IPS DF 4.7 (cell line): Measurements from ENCODE around the gene MFSD6.
"Not testable (repeated sequence)": the region's sequence is repeated elsewhere in the genome, so short reads cannot be mapped to it uniquely, and the experiment has no call there.

Source experiments
- DNase-seq: peaks from one replicate; pipeline ENCODE4 v3.0.0-alpha.2; 2013; ENCODE audit warnings: low spot score; ENCODE audit errors: extremely low read depth

Gene MFSD6

DNA sequence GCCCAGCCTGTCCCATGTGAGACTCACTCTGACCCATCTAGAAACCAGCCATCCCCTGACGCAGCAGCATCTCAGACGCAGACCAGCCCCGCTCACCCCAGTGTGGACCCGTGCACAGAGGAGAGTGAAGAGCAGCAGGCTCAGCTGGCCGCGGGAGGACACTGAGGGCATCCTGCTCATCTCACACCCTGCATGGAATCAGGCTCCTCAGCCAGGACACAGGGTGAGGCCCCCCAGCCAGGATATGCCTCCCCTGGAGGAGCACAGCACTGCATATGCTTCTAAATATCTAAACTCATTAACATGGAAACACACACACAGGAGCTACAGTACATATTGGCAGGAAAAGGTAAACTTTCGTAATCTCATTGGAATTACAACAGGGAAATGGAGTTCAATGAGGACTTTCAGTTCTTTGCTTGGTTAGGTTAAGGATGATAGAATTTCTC lies 91.9 kb downstream of the MFSD6 start:
- no peak for DNase-seq

DNA sequence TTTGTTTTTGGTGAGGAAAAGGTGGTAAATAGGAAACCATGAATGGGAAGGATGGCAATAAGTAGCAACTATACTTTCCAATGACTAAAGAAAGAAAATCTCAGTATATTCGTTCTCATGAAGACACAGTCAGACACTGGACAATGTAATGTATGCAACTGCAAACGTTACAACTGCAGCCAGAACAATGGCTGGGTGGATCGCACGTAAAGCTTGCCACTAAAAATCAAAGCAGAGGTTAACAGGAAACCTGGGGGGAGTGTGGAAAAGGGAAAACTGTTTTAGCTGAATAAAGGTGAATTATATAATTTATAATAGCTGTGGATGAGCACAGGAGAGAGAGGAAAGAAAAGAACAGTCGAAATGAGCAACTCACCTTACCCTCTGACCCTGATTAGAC lies 93.1 kb downstream of the MFSD6 start:
- DNase-seq: no peak

DNA sequence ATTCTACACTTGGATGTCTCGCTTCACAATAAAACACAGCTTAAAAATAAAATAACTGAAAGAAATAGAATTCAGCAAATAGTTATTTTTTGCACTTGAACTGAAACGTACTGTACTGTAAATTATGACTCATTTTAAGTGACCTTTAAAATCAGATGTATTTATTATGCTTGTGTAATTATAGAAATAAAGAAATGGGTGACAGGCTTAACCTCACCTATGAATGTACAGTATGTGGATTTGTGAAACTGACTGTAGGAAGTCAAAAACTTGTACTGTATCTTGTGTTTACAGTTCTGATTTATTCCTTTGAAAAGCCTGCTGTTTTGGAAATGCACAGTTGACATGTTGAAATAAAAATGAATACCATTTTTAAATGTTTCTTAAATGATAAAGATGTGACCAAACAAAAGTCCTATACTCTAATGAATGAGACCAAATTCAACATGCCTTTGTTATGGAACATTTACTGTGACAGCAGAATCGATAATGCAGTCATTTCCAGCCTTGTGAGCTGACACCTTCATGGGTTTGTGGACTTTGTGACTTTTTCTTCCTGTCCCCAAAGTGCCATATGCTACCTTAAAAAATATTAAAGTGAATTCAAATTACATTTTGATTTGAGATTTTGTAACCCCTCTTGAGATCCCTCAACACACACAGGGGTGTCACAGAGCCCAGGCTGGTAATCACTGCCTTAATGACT lies 93.7 kb downstream of the MFSD6 start:
- no peak for DNase-seq

DNA sequence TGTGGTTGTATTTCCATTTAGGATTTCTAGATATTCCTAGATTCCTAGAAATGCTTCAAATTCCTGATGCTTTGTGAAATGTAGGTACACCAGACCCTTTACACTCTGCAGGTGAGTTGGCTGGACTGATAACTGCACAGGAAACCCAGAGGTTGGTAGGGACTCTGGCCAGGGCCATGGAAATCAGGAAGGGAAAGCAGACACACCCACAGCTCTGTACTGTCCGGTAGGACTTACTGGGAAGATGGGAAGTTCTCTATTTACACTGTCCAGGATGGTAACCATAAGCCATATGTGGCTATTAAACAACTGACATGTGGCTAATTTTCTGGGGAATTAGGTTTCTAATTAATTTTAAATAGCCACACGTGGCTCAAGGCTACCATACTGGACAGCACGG lies 94.9 kb downstream of the MFSD6 start:
- DNase-seq: no peak

DNA sequence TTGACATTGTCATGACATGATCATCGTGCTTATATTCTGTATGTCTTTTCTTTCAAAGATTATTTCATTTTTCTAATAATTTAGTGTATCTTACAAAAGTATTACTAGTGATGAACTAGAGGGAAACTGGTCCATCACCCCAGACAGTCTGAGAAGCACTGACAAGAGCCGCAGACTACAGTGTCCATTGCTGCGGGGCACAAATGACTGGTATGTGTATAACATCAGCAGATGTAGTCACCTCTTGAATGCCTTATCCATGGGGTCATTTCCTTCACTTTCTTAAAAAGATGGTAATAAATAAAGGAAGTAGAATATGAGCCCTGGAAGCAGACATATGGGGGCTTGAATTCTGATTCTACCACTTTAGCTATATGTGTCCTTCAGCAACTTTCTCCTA lies 96.8 kb downstream of the MFSD6 start:
- DNase-seq: no peak

DNA sequence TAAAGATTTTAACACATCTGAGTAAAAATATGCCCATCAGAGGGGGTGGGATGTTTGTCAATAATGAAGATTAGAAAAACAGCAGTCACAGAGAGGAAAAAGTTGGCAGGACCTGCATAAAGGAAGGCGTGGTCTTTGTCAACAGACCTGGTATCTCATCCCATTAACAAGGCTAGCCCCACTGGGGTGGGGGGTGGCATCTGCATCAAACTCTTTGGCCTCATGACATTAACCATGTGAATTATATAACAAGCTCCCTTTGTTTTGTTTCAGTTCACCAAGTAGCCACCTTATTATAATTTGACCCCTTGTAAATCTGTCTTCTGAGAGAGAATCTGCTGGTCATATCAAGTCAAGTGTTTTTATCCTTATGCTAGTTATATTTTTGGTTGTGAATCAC lies 97.5 kb downstream of the MFSD6 start:
- no peak for DNase-seq

DNA sequence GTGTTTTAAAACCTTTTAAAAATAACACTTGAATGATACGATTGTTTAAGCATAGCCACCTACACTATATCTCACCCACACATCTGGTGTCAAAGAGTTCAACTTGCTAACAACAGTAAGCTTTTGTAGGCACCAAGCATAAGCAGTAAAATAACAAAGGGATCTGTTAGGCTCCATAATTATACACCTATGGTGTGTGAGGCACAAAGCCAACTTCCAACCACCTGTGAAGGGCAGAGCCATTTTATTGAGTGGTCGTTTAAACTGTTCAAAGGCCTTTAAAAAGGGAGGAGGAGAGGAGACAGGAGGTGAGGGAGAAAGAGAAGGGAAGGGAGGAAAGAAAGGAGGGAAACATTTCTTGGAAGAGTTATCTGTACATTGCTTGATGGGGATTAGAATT lies 98.5 kb downstream of the MFSD6 start:
- no peak for DNase-seq

DNA sequence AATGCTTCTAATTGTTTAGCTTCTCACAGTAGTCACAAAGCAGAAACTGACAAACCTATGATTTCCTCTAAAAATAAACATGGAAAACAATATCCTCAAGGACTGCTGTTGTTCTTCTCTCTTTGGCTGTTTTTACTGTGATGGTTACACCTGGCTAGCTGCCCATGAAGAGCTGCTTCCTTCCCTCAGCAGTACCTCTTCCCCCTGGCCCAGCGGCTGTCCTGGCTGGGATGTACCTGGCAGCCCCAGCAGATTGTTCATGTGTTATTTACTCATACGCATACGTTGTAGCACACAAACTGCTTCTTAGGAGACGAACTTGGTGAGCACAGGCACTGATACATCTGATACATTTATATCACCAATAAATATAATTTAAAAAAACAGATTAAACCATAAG lies 99.0 kb downstream of the MFSD6 start:
- no peak for DNase-seq

DNA sequence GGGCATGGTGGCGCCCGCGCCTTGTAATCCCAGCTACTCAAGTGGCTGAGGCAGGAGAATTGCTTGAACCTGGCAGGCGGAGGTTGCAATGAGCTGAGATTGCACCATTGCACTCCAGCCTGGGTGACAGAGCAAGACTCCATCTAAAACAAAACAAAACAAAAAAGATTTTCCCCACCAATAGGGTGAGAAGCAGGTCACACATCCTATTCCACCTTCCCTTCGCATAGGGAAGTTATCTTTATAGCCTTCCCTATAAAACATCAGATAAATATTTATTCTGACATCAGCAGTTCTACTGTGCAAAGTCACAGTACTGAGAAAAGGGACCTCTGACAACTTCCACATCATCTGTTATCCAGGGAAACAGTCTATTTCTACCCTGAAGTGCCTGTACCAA lies 101.7 kb downstream of the MFSD6 start:
- not testable (repeated sequence) for DNase-seq

DNA sequence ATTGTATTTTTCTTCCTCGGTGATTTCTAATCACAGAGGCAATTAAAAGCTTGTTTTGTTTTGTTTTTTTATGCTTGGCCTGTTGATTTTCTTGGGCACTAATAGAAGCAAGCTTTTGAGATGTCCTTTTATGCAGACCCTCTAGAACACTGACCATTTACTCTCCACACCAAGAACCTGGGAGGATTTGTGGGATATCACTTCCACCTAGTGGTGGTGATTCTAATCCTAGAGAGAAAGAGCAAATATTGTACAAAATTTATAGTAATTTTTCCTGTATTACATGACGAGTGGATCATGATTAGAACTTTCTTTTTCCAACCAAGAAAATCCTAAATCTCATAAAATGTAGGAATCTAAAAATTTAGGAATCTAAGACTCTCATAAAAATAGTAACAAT lies 102.9 kb downstream of the MFSD6 start:
- DNase-seq: no peak

DNA sequence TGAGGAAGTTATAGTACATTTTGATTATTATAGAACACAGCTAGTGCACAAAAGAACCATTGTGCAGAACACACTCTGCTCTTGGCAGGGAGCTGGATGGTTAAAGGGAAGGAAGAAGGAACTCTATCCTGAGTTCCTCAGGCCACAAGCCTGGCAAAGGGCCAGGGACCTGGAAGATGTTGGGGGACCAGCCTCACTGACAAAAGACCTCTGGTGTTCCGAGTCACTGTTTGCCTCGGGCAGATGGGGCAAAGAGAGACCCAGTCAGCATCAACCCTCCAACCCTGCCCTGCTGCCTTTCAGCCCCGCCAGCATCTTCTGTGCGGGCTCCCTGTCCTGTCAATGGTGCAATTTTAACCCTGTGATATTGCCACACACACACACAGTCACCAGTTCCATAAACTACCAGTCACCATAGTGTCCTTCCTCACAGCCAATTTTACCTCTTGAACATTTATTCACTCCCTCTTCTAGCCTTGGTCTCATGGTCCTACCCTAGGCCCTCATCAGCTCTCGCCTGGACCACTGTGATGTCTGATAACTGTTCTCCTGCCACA lies 104.5 kb downstream of the MFSD6 start:
- DNase-seq: no peak

DNA sequence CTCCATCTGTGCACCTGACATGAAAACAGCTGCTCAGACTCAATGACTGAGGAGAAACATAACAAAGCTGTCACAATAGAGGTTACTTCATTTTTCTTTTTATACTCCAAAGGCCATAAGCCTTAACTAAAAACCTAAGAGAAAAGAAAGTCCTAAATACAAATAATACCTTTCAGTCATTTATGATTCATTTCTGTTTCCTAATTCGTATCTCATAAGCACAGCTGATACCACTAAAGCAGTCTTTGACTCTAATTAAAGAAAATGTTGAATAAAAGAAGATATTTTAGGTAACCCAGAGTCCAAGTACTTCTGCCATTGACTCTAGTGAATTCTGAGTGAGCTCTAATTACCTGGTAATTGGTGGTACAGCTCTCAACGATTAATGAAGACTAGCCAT lies 105.7 kb downstream of the MFSD6 start:
- no peak for DNase-seq

DNA sequence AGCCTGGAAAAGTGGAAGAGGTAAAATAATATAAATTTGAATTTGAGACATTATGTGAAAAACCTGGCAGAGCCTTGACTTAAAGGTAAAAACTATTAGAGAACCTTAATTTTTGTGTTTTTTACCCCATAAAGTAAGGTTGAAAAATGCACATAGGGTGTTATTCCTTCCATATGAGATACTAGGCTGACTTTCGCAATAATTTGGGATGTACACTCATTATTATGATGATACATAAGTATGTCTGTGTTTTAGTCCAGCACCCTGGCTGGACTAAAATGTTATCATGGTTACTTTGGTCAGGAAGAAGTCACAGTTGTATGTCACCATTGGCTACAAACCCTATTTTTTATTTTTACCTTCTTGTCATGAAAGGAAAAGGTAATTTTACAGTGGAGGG lies 106.5 kb downstream of the MFSD6 start:
- no peak for DNase-seq

DNA sequence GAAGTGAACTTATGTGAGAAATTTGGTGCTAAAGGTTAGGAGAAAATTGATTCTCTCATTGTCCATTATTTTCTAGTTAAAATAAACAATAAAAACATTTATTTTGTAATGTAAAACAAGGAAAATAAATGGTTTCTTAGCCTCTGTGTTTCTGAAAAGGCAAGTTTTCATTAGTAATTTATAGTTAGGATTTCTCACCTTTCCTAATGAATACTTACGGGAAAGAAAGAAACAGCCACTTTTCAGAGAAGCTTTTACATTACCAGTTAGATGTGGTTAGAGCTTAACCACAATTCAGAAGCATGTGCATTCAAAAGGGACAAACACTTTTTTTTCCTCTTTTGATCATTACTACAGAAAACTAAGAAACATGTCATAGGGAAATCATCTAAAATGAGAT lies 107.5 kb downstream of the MFSD6 start:
- no peak for DNase-seq

DNA sequence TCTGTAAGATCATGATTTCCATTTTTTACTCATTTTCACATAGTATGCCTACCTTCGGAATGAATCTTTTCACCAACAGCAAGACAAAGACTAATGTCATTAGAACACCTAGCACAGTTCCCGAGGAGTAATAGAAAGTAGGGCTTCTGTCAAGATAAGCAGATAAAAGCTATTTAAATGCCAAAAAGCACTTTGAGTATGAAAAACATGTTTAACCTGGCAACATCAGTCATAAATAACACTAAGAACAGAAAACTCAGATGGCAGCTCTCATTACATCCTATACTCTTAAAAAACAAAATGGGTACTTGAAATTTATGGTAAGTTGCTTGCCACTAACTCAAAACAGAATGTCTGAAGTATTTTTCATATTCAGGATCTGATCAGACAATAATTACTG lies 109.3 kb downstream of the MFSD6 start:
- no peak for DNase-seq

DNA sequence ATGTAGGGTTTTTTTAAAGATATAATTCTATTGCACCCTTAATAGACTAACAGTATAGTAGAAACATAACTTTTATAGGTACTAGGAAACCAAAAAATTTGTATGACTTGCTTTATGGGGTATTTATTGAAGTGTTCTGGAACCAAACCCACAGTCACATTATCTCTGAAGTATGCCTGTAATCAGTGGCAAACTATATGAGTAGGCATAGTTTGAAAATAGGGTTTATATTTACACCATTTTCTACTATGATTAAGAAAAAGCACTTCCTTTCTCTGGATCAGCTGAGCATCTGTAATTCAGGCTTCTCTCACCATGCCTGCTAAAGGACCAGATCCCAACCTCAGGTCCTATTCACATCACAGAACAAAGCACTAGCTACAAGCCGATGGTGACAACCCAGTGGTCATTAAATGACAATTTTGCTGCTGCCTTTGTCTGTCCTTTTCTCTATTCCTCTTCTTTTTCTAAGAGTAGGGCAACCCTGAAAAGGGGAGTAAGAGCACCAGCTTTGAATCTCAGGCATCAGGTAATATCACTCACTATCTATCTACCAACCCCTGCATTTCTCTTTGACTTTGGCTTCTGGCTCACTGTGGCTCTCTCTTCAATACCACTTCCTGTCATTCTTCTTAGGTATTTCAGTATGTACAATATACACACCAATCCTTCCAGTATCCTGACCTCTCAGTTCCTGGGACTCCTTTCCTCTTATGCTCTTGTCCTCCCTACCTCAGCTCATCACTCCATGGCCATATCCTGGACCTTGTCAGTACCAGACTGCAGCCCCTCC lies 112.0 kb downstream of the MFSD6 start:
- DNase-seq: no peak

DNA sequence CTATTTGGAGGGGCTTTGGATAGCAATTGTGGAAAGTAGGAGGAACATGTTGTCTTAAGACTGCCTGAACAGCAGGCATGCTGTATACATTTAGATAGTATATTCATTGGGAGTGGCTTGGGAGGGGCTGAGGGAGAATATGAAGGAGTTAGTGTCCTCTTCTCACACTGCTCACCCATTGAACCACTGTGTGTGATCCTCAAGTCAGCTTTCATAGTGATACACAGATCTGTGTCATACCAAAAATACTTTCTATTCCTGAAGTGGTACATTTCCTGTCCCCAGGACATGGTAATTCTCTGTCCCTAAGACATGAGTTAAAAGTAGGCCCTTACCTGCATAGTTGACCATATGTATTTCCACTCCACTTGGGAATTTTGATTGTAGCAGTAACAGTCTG lies 116.8 kb downstream of the MFSD6 start:
- no peak for DNase-seq

DNA sequence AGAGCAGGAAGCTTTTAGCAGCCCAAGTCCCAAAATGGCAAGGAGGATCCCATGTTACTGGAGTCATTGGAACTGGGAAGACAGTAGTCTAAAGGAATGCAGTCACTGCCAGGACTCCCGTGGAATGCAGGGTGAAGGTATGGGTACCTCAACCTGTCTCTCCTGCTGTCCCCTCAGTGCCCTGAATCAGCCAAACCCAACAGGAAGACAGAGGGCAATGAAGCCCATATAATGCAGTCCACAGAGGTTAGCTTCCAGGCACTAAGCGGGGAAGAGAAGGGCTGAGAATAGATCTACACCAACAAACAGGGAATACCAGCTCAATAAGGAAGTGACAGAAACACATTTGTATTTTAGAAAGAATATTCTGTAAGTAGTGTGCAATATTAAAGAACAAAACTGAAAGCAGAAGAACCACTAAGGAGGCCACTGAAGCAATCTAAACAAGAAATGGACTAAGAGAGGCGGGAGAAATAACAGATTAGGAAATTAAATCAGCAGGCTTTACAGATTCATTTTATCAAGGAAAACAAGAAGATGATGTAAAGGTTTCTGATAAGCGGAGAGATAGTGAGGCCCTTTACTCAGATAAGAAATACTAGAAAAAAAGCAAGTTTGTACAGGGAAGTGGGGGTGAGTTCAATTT lies 118.1 kb downstream of the MFSD6 start:
- no peak for DNase-seq

DNA sequence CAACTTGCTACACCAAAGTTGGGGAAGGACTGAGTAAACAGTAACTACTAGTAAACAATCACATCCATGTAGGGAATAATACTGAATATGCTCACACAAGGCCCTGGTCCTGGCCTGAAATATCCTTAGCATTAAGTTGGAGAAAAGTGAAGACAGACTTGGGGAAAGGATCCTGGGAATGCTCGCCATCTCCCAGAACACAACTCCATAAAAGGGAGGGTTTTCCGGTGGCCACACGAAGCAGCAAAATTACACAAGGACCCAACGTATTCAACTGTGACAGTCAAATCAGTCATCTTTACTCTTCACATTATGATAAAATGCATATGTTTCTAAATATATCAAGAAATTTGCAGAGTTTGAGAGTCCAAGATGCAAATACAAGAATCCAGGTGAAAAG lies 119.1 kb downstream of the MFSD6 start:
- DNase-seq: no peak

DNA sequence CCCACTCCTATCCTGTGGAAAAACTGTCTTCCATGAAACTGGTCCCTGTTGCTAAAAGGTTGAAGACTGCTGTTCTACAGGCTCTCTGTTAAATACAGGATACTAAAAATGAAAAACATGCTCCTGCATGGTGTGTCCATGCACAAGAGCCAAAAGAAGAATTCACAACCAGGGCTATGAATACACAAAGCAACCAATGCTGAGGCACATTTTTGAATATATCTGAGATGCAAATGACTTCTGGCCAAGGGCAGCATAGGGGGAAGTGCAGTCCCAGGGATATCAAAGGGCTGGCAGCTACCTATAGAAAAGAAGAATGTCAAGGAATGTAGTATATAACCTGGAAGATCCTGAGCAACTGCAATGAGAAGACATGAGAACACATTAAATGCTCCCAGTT lies 119.8 kb downstream of the MFSD6 start:
- no peak for DNase-seq

DNA sequence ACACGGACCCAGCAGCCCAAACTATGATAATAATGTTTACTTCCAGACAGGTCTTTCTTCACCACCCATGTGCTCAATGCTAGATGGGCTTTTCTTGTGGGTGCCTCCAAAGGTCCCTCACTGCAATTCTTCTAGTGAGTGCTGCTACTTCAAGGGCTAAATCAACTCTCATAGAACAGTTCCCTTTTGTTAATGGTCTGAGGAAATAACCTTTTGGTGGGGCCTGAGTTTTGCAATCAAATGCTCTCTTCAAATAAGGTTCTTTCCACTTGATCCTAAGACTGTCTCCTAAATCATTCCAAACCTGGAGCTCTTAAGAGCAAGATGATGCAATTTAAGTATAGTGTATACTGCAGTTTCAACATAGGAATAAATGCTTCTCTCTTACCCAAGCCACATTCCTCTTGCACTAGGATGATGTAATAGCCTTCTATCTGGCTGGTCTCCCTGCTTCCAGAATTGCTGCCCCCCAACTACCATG lies 120.4 kb downstream of the MFSD6 start:
- DNase-seq: no peak
